ENCODE data around the gene RBM7.

The RBM7 gene

GRCh38 chr11:114400216-114400914, at the start of gene RBM7, which contains the start of gene C11orf71:
Gene RBM7, plus strand, starts transcription at chr11:114400666. Its CDS starts 6 bp downstream, at chr11:114400672.
Gene C11orf71, minus strand, starts transcription at chr11:114400511. Its CDS starts 180 bp downstream, at chr11:114400331.
- DNase-seq (ENCODE audit: low read depth) = peak; percentile 98

GRCh38 chr11:114353443-114353842, 47.0 kb upstream of the RBM7 start:
- DNase-seq (ENCODE audit: low read depth) = no peak

GRCh38 chr11:114354076-114354475, 46.4 kb upstream of the RBM7 start:
- DNase-seq (ENCODE audit: low read depth) = no peak

GRCh38 chr11:114358716-114359115, 41.8 kb upstream of the RBM7 start:
- DNase-seq (ENCODE audit: low read depth) = no peak

GRCh38 chr11:114359342-114359741, 41.1 kb upstream of the RBM7 start:
- DNase-seq (ENCODE audit: low read depth) = no peak

GRCh38 chr11:114362326-114362725, 38.1 kb upstream of the RBM7 start:
- DNase-seq (ENCODE audit: low read depth) = no peak

GRCh38 chr11:114362958-114363357, 37.5 kb upstream of the RBM7 start:
- DNase-seq (ENCODE audit: low read depth) = no peak

GRCh38 chr11:114366331-114367243, 33.9 kb upstream of the RBM7 start:
- no peak for DNase-seq (ENCODE audit: low read depth)

GRCh38 chr11:114367244-114367957, 33.1 kb upstream of the RBM7 start:
- no peak for DNase-seq (ENCODE audit: low read depth)

- no peak for DNase-seq (ENCODE audit: low read depth)
Observed at GRCh38 chr11:114368918-114369680, 31.4 kb upstream of the RBM7 start.

- no peak for DNase-seq (ENCODE audit: low read depth)
Observed at GRCh38 chr11:114375052-114375451, 25.4 kb upstream of the RBM7 start.

- DNase-seq (ENCODE audit: low read depth) = no peak
Observed at GRCh38 chr11:114377612-114378267, 22.7 kb upstream of the RBM7 start.

GRCh38 chr11:114379394-114380069, 20.9 kb upstream of the RBM7 start:
- DNase-seq (ENCODE audit: low read depth) = no peak

GRCh38 chr11:114382509-114382908, 18.0 kb upstream of the RBM7 start:
- no peak for DNase-seq (ENCODE audit: low read depth)

GRCh38 chr11:114384487-114384886, 16.0 kb upstream of the RBM7 start:
- no peak for DNase-seq (ENCODE audit: low read depth)

GRCh38 chr11:114386131-114386530, 14.3 kb upstream of the RBM7 start:
- no peak for DNase-seq (ENCODE audit: low read depth)

- no peak for DNase-seq (ENCODE audit: low read depth)
Observed at GRCh38 chr11:114386545-114386944, 13.9 kb upstream of the RBM7 start.

- DNase-seq (ENCODE audit: low read depth) = no peak
Observed at GRCh38 chr11:114392735-114393667, 7.5 kb upstream of the RBM7 start.

- no peak for DNase-seq (ENCODE audit: low read depth)
Observed at GRCh38 chr11:114395736-114396135, 4.7 kb upstream of the RBM7 start.

Measured in stimulated activated CD4-positive, alpha-beta T cell treated with anti-CD3 and anti-CD28 coated beads, Interleukin-2, amount 100 ng/mL, for 4 hours (primary cell).